HG03558 (cell line): ENCODE data around the gene ATR.

Experiments used
- ATAC-seq: cut with Tn5 transposase; IDR thresholded peaks from one replicate; pipeline ENCODE4 v1.9.1; 2021; ENCODE audit warnings: moderate number of reproducible peaks; ENCODE audit not compliant: unreplicated experiment; ENCODE audit errors: extremely low read depth

Gene ATR

DNA sequence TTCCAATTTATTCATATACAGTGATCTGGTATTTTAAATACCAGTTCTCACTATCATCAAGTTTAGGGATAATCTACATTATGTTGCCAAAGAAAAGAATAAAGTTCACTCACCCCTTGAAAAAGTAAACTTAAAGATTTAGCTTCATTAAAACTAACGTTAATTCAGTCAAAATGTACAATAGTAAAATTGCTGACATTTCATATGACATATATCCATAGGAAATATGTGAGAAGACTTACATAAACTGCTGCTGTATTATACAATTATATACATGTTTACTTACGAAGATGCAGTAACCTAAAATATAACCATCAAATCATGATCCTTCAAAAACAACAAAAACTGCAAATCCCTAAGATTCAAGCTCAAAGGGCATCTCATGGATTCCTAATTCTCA lies 44.0 kb downstream of the ATR start:
- no peak for ATAC-seq

DNA sequence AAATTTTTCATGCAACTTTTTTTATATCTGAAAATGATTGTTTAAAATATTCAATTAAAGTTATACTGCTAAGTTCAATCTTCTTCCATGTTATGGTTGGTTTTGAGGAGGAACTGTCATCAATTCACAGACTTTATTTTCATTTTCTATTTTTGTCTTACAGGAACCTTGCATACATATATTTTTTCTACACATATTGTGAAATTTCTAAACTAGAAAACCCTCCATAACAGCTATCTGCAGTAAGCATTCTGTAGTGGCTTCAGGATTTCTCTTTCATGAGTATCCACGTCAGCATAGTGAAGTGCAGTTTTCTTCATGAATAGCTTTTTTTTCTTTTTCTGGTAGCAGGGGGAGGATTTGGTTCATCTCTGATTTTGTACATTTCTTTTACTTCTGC lies 48.2 kb downstream of the ATR start:
- no peak for ATAC-seq

DNA sequence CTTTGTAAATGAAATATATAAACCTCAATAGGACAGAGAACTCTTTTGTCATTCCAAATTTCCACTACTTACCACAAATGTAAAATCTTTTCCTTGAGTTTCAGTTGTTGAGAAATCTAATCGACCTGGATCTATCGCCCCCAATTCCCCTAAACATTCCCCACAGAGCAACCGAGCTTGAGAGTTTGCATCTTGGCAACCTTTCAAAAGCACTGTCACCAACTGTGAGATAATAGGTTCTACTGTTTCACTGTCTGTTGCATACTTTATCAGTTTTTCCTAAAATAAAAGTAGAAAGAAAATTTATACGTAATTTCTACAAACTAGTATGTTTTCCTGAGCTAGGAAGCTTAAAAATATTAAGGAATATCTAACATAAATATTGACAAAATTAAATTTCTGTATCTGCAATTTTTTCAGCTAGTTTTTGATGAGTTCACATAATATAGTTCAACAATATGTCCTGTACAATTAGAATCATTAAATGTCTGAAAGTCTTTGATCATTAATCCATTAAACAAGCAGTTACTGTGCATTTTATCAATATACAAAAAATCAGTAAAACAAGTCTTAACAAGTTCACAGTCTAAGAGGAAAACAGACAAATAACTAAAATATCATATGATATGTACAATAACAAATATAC lies 54.5 kb downstream of the ATR start:
- no peak for ATAC-seq

DNA sequence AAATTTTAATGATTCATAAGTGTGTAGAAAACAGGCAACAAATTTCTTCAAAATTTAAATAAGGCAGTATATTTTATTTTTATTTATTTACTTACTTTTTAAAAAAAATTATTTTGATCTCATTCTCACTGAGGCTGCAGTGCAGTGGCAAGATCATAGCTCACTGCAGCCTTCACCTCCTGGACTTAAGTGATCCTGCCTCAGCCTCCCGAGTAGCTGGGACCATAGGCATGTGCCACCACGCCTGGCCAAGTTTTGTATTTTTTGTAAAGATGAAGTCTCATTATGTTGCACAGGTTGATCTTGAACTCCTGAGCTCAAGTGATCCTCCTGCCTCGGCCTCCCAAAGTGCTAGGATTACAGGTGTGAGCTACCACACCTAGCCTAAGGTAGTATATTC lies 69.5 kb downstream of the ATR start:
- no peak for ATAC-seq

DNA sequence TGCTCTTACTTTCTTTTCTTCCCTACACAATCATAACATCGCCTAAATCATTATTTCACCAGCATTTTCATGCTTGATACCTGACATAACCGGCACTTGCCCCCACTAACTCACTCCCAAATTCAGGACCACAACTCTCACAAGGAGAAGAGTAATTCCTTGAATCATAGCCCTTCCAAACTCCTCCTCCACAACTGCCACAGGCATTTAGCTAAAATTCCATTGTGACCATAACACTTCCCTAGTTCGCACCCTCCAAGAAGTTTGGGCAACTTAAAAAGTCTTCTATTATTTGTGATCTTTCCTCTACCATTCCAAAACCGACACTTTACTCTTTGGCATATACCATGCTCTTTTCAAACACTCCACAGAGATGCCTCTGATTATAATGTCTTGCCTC lies 71.3 kb downstream of the ATR start:
- no peak for ATAC-seq

DNA sequence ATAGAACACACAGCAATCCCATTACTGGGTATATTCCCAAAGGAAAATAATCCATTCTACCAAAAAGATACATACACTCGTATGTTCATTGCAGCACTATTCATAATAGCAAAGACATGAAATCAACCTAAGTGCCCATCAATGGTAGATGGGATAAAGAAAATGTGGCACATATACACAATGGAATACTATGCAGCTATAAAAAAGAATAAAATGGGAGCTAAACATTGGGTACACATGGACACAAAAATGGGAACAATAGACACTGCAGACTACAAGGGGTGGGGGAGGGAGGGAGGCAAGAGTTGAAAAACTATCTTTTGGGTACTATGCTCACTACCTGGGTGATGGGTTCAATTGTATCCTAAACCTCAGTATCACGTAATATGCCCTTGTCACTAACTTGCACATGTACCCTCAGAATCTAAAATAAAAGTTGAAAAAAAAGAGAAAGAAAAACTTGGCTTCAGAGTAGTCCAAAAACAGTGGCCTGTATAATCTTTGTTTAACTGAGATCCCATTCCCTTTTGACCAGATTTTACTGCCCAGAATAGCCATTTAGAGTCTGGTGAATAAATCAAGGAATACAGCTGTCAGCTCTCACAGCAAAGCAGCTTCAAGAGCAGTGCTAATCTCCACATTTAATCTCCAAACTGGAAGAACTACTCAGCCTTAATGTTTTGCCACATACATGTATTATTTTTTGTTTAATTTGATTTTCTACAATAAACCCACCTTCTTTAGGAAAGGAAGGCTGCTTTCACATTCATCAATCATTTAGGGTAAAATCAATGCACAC lies 76.1 kb downstream of the ATR start:
- no peak for ATAC-seq

DNA sequence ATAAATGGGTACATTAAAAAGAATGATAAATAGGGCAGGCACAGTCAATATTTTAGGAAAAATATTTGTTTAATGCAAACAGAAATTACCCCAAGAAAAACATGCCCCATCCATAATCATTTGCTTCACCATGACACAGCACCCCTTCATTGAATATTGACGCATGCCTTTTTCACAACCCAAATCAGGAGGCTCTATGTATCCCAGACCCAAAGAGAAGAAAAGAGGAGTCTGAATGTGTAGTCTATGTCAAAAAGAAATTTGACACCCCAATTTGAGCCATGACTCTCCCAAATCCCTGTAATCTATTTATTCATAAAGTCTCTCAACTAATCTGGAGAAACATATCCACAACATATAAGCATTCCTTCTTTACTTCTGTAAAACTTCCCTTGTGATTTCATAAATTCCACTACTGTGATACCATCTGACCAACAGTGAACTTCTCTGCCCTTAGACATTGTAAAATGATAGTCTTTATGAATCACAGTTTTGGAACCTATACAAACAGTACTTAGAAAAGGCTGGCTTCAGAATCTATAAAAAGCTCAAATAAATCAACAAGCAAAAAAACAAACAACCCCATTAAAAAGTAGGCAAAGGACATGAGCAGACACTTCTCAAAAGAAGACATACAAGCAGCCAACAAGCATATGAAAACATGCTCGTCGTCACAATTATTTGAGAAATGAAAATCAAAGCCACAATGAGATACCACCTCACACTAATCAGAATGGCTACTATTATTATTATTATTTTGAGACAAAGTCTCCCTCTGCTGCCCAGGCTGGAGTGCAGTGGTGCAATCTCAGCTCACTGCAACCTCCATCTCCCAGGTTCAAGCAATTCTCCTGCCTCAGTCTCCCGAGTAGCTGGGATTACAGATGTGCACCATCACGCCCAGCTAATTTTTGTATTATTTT lies 77.3 kb downstream of the ATR start:
- no peak for ATAC-seq

DNA sequence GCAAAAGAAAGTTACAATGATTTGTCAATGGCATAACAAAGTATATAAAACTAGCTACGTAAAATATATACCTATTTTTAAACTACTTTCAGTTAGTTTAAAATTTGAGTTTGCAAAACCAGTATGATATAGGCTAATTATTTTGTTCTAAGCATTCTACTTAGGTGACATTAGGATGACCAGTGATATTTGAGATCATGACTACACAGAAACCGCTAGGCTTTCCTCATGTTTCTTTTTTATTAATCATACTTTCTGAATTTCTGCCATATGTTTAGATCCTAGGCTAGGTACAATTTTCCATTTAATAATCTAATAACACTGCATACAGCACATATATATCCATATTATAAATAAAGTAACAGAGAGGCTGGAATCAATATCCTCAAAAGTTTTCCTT lies 78.3 kb downstream of the ATR start:
- no peak for ATAC-seq

DNA sequence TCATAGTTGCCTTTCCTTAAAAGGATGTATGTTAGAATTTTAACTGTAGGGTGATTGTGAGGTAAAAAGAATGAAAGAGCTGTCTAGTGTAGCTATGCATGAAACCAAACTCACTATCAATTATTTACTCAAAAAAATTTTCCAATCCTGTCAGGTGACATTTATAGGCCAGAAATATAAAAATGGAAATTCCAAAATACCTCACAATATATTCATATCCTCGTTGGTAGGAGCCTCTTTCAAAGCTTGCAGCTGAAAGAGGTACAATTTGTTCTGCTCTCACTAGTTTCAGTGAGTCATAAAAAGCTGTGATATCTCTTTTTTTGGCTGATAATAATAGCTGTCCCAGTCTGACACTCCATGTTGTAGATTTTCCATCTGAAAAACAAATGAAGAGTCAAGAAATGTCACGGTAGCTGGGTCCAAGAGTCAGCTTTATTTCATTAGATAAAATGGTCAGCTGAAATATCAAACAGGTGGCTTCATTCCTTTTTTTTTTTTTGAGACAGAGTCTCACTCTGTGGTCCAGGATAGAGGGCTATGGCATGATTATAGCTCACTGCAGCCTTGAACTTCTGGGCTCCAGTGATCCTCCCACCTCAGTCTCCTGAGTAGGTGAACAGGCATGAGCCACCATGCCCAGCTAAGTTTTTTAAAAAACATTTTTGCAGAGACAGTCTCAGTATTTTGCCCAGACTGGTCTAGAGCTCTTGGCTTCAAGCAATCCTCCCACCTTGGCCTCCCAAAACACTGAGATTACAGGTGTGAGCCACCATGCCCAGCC lies 79.9 kb downstream of the ATR start:
- no peak for ATAC-seq

DNA sequence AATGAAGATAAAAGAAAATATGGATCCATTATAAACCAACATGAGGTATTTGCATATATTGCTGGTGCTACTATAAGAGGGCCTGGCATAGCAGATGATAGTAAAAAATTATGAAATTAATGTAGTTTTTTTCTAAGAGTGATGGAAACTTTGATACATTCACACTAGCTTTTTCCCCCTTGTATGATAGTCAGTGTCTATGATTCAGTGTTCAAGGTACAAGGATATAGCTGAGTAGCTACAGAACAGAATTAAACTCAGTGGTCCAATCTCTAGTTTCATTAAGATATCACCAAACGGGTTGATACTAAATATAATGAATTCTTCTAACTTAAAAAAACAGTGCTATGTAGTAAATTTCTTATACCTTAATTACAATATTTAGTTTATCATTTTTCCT lies 80.8 kb downstream of the ATR start:
- no peak for ATAC-seq

DNA sequence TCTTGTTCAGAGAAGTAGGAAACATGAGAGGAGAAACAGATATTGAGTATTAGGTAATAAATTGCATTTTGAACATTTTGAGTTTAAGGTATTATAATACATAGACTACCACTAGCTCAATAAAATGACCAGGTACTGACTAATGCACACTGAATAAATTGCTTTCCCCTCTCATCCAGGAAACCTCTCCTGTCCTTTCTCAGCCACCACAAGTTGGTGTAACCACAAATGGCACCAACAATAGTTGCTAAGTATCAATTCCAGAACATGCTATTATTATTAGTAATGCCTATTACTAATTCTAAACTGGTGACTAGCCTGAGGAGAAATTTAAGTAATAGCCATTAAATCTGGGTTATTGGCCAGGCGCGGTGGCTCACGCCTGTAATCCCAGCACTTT lies 83.4 kb downstream of the ATR start:
- ATAC-seq: no peak

DNA sequence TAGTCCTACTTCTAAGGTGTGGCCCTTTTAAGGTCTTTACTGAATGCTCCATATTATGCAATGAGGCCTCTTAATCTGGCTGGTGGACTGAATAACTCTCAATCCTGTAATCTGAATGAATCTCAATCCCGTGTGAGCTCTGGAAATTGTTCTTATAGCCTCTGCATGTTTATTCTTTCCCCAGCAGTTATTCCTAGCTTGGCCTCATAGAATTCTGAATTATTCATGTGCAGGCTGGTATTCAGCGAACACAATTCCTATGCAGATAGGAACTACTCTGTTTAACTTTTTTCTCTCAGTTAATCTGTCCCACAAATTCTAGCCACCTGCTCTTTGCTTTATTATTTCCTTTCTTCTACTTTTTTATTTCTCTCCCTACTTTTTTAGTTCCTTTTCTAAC lies 86.3 kb downstream of the ATR start:
- no peak for ATAC-seq

DNA sequence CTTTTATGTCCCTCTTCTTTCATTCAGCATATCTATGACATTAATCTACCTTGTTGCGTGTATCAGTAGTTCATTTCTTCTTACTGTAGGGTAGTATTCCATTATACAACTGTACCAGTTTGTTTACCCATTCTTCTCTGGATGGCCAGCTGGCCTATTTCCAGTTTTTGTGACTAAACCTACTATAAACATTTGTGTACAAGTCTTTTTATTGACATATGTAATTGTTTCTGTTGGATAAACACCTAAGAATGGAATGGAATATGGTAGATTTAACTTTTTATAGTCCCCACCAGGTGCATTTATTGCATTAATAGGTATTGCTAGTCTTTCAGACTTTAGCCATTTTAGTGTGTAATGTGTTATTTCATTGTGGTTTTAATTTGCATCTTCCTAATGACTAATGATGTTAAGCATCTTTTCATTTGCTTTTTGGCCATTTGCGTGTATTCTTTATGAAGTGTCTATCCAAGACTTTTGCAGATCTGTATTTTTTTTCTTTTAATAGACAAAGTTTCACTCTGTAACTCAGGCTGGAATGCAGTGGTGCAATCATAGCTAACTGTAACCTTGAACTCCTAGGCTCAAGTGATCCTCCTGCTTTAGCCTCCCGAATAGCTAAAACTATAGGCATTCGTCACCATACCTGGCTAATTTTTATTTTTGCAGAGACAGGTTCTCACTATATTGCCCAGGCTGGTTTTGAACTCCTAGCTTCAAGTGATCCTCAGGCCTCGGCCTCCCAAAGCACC lies 88.8 kb downstream of the ATR start:
- no peak for ATAC-seq

DNA sequence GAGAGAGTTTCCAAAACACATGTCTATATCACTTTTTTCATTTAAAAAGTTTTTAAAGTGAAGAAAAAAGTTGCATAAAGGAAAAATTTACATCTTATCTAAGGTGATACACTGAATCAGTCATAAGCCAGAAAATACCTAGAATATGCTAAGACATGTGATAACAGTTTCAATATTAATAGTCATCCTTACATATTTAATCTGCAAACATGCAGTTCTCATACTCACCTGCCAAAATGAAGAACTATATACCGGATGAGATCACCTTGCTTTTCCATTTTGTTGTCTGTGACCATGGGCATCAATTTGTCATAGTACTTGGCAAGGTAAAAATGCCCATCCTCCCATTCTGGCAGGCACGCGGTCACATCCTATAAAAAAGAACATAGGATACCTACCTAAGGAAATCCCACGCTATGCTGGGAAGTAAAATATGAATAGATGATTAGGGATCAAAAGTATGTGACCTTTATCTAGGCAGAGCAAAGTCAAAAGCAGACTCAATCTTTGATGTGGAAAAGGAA lies 93.6 kb downstream of the ATR start:
- no peak for ATAC-seq

DNA sequence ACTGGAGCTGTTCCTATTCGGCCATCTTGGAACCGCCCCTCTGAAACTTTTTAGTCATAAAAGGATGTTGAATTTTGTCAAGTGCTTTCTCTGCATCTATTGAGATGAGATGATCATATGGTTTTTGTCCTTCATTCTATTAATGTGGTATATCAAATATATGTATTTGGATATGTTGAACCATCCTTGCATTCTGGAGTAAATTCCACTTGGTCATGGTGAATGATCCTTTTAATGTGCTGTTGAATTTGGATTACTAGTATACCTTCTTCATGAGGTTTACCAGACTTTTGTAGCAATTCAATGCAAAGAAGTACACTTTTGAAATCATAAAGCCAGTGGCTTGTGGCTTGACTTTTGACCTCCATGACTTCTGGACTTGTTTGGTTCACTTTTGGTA lies 97.3 kb downstream of the ATR start:
- no peak for ATAC-seq

DNA sequence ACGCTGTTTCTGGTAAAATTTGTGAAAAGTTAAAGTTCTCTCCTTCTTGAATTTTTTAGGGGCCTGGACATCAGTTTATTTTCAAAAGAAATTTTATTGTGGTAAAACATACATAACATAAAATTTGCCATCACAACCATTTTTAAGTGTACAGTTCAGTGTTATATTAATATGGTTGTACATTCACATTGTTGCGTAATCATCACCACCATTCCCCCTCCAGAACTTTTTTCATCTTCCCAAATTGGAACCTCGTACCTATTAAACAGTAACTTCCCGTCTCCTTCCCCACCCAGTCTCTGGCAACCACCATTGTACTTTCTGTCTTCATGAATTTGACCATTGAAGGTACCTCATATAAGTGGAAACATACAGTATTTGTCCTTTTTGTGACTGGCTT lies 107.7 kb downstream of the ATR start:
- no peak for ATAC-seq

DNA sequence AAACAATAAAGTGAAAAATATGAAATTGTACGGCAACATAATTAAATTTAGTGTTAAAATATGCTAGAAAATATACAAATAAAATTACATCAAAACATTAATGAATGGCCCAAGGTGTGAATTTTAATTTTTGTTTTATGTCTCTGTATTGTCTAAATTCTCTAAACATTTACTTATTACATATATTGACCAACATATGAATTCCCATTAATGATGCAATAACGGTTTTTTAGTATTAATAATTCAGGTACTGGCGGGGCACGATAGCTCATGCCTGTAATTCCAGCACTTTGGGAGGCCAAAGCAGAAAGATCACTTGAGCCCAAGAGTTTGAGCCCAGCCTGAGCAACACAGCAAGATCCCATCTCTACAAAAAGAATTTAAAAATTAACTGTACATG lies 110.1 kb downstream of the ATR start:
- ATAC-seq: no peak

DNA sequence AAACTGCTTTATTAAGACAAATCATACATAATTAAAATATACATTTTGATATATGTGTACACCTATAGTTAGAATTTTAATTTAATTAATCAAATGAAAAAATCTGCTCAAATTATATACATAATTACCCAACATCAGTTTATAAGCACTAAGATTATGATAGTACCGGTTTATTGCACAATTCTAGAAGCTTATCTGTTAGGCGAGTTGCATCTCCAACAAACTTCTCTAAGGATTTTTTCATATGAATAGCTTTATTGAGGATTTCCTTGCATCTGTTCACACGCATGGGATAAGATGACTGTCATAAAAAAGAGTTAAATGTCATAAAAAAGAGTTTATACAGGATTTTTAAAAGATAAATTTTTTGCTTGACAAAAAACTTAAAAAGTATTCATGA lies 110.8 kb downstream of the ATR start:
- no peak for ATAC-seq

DNA sequence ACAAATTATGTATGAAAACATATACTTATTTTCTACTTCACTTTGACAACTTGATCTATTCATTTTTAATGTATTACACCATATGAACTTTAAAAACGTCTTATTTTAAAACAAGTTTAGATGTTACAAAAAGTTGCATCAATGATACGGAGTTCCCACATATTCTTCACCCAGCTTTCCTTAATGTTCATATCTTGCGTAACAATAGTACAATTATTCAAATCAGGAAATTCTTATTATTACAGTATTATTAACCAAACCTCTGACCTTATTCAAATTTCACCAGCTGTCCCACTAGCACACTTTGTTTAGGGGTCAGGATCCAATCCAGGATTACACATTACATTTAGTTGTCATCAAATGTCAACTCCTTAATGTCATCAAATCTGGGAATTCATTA lies 117.8 kb downstream of the ATR start:
- ATAC-seq: no peak
